ENCODE data around the gene HMGN3.

Gene HMGN3

GRCh38 chr6:79184086-79184485 lies 50.4 kb downstream of the HMGN3 start:
- DNase-seq, result no peak

DNA sequence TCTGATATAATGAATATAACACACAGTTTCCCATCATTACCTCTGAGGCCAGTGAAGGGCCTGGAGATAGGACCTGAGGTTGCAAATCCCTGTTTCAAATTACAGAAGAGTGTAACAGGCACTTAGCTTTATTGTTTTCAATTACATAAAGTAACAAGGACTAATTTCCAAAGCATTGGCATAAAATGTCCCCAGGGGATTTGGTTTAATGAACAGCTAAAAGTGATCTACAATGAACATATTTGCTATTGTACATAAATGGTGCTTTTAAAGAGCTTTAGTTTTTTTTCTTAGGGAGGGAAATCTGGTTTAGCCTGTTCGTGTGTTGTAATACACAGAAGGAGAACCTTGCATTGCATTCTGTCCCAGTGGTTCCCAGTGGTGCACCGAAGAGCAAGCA lies 54.4 kb downstream of the HMGN3 start:
- DNase-seq, result no peak

DNA sequence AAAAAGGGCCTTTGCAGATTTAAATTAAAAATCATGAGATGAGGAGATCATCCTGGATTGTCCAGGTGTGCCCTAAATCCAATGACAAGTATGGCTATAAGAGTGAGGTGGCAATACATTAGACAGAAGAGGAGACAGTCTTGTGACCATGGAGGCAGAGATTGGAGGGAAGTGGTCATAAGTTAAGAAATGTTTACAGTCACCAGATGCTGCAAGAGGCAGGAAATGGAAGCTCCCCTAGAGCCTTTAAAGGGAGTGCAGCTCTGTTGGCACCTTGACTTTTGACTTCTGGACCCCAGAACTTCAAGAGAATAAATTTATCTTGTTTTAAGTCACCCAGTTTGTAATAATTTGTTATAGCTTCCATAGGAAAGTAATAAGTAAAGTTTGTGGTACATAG lies 61.1 kb downstream of the HMGN3 start:
- no peak for DNase-seq

GRCh38 chr6:79170959-79171358 lies 63.5 kb downstream of the HMGN3 start:
- no peak for DNase-seq

- no peak for DNase-seq
Observed at GRCh38 chr6:79170431-79170830, 64.1 kb downstream of the HMGN3 start.

DNA sequence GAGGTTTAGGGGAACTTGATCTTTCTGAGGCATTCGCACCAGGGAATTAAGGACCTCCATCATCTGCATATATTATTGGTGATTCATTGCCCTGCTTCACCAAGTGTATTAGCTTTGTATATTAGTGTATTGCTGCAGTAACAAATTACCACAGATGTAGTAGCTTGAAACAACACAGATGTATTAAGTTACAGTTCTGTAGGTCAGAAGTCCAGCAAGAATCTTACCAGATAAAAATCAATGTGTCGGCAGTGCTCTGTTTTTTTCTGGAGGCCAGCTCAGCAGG lies 65.8 kb downstream of the HMGN3 start:
- no peak for DNase-seq

DNA sequence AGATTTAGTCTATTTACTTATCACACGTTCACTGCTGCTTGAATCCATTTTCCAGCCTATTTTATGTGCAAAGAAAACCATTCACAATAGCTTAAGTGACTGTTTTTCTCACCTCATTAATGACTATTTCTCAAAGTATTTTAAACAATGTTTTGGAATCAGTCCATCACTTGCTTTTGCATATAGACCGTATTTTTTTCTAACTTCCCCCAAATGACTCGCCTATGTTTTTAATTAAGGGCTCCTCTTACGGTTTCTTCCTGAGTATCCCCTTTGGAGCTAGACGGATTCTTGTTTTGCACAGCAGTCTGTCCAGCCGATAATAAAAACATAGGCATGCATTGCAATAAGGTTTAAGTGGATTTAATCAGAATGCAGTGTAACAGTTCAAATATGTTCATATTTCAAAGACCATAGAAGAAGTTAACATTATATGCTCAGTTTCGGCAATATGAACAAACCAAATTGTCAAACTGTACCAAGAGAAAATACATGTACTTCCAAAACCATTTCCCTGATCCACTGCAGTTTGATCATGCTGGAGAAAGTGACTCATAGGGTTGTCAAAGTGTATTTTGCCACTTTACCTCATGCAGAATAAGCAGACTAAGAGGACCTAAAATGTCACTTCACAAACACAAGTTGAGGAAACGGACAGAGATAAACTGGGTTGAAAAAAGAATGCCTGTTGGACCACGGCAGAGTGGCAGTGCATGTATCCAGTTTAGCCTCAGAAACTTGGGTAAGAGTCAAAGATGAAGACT lies 66.4 kb downstream of the HMGN3 start:
- no peak for DNase-seq

- DNase-seq, result no peak
Observed at GRCh38 chr6:79159846-79160245, 74.6 kb downstream of the HMGN3 start.

GRCh38 chr6:79158856-79159516 lies 75.5 kb downstream of the HMGN3 start:
- DNase-seq, result no peak

DNA sequence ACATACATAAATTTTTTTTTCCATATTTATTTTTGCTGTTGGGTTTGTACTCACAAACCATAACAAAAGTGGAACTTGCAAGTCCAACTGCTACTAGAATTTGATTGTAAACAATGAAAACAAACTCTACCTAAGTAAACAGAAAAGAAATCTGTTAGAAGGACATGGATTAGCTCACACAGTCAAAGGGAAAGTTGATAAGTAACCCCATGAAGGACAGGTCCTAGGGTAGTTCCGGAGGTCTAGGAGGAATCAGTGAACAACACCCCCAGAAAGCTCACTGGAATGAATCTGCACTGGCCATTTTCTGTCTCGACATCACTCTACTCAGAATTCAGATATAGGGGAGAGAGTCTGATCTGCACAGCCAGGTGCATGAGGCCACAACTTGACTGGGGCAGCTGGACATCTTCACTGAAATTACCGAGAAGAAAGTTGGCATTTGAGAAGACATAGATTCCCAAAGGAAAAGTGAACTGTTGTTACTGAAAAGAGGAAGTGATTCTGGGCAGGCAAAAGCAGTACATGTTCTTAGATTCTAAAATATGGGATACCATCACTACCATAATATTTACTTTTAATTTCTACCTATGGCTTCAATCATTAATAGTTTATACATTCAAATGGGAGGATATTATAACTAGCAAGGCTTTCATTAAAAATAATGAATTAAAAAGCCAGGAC lies 76.4 kb downstream of the HMGN3 start:
- no peak for DNase-seq

- DNase-seq, result no peak
Observed at GRCh38 chr6:79152269-79152737, 82.2 kb downstream of the HMGN3 start.

Measured in CD4-positive, alpha-beta T cell treated with Interleukin-17A for 1 hour (primary cell).